GM23338 (cell line): Measurements from ENCODE around the gene PCIF1.

Experiments used
- CREB1 ChIP-seq: fragments of 250-450 bp; sonication (Bioruptor Pico); IDR thresholded peaks from 2 replicates; pipeline ENCODE4 v1.5.0; 2020; ENCODE audit warnings: low read depth, mild to moderate bottlenecking, moderate library complexity
- CTCF ChIP-seq, 2 experiments: fragments of 200-600 bp in 1 of 2; sonication (generic) in 1 of 2; conservative IDR thresholded peaks; 2 replicates each; pipeline versions ENCODE4 v1.5.1 to v1.6.1; 2016 to 2017; ENCODE audit warnings: antibody characterized with exemption in 2 of 2, low read depth in 2 of 2, mild to moderate bottlenecking in 2 of 2, moderate library complexity in 1 of 2
- EZH2 ChIP-seq: fragments of 200-600 bp; sonication (generic); IDR thresholded peaks from one replicate; pipeline ENCODE4 v1.8.0; 2017; ENCODE audit warnings: antibody characterized with exemption, mild to moderate bottlenecking, low read depth; ENCODE audit not compliant: unreplicated experiment
- EZH2phosphoT487 ChIP-seq: fragments of 200-600 bp; sonication (generic); IDR thresholded peaks from one replicate; pipeline ENCODE4 v1.8.1; 2018; ENCODE audit warnings: antibody characterized with exemption; ENCODE audit not compliant: unreplicated experiment
- JUNB ChIP-seq: IDR thresholded peaks from one replicate; pipeline ENCODE4 v1.6.1; 2016; ENCODE audit warnings: antibody characterized with exemption; ENCODE audit not compliant: unreplicated experiment
- POLR2AphosphoS5 ChIP-seq: IDR thresholded peaks from 2 replicates; pipeline ENCODE4 v1.6.1; 2016; ENCODE audit warnings: antibody characterized with exemption, low read depth
- REST ChIP-seq: IDR thresholded peaks from one replicate; pipeline ENCODE4 v1.6.1; 2018; ENCODE audit warnings: antibody characterized with exemption; ENCODE audit not compliant: unreplicated experiment
- STAT1 ChIP-seq: IDR thresholded peaks from one replicate; pipeline ENCODE4 v1.6.1; 2016; ENCODE audit warnings: antibody characterized with exemption; ENCODE audit not compliant: unreplicated experiment

- TF ChIP-seq CTCF (conservative IDR thresholded peaks at IDR 0.05; ENCODE audit: low read depth in 2 of 2): no peak
- no peak for TF ChIP-seq EZH2
- TF ChIP-seq JUNB: no peak
- TF ChIP-seq EZH2phosphoT487: no peak
- no peak for TF ChIP-seq REST
- no peak for TF ChIP-seq POLR2AphosphoS5
- no peak for TF ChIP-seq STAT1
- no peak for TF ChIP-seq CREB1 (CRISPR knock-in tag)
Observed at GRCh38 chr20:45918779-45919537, 15.5 kb upstream of the PCIF1 start.
